Measurements from ENCODE around the gene SLC6A6.

SLC6A6 gene

GRCh38 chr3:14518432-14518802 lies 116.0 kb downstream of the SLC6A6 start:
- no peaks in the 10 kb centered on the region for H3K9me3 ChIP-seq (ENCODE audit: insufficient read depth, low read length, severe bottlenecking)

DNA sequence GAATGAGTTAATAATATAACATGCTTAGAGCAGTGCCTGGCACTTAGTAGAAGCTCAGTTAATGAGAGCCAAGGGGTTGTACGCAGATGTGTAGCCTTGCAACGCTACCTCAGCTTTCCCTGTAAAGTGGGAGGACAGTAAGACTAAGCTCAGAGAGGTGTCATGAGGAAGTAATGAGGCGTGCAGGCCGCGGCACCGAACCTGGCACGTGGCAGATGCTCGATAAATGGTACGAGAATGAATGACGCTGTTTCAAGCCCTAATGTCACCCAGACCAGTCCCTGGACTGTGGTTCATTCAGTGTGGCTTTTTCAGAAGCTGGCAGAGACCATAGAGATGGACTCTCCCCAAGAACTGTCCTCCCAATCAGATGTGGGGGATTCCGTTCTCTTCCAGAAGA lies 116.5 kb downstream of the SLC6A6 start:
- no peak overlapping the region for H3K9ac ChIP-seq (ENCODE audit: low read depth, low read length)
- H3K36me3 ChIP-seq (ENCODE audit: insufficient read depth, low read length), result no peaks in the 10 kb centered on the region
- H3K4me3 ChIP-seq (ENCODE audit: low read depth in 1 of 2, low read length in 2 of 2), result no peak overlapping the region
- DNase-seq (no peak), ATAC-seq (ENCODE audit: insufficient read depth, low read depth) (no peak)
- H3K4me2 ChIP-seq (ENCODE audit: insufficient read depth, low read length), result no peak overlapping the region
- H3K27me3 ChIP-seq (ENCODE audit: insufficient read depth, low read length, poor library complexity), result peaks cover 3% of the 10 kb centered on the region
- H3K79me2 ChIP-seq (ENCODE audit: insufficient read depth, low read length), result no peaks in the 10 kb centered on the region
- no peak overlapping the region for H3K27ac ChIP-seq (ENCODE audit: low read length)
- no peaks in the 10 kb centered on the region; the same call in 1 of the 2 replicates for H4K20me1 ChIP-seq (ENCODE audit: insufficient read depth, low read length)
- no peaks in the 10 kb centered on the region for H3K9me3 ChIP-seq (ENCODE audit: insufficient read depth, low read length, severe bottlenecking)
- no peak overlapping the region for H2AFZ ChIP-seq (ENCODE audit: low read depth, low read length)
- no peaks in the 10 kb centered on the region for H3K4me1 ChIP-seq (ENCODE audit: insufficient read depth, low read length)
- TF ChIP-seq EZH2 (IDR thresholded peaks at IDR 0.05; ENCODE audit: borderline replicate concordance, low read depth, low read length, severe bottlenecking), result no peak
- TF ChIP-seq, protein P1, sequence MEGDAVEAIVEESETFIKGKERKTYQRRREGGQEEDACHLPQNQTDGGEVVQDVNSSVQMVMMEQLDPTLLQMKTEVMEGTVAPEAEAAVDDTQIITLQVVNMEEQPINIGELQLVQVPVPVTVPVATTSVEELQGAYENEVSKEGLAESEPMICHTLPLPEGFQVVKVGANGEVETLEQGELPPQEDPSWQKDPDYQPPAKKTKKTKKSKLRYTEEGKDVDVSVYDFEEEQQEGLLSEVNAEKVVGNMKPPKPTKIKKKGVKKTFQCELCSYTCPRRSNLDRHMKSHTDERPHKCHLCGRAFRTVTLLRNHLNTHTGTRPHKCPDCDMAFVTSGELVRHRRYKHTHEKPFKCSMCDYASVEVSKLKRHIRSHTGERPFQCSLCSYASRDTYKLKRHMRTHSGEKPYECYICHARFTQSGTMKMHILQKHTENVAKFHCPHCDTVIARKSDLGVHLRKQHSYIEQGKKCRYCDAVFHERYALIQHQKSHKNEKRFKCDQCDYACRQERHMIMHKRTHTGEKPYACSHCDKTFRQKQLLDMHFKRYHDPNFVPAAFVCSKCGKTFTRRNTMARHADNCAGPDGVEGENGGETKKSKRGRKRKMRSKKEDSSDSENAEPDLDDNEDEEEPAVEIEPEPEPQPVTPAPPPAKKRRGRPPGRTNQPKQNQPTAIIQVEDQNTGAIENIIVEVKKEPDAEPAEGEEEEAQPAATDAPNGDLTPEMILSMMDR (IDR thresholded peaks at IDR 0.05; ENCODE audit: borderline replicate concordance, extremely low read depth, low read length, poor library complexity, severe bottlenecking), result no peak

More at GRCh38 chr3:14518432-14518802, 116.0 kb downstream of the SLC6A6 start:
- no peak for DNase-seq
- no peaks in the 10 kb centered on the region for H3K79me2 ChIP-seq (ENCODE audit: insufficient read depth, low read length)
- no peak overlapping the region for H3K27ac ChIP-seq (ENCODE audit: low read length)
- H3K4me1 ChIP-seq (ENCODE audit: insufficient read depth, low read length), result no peaks in the 10 kb centered on the region
- TF ChIP-seq, protein P1 (IDR thresholded peaks at IDR 0.05; ENCODE audit: borderline replicate concordance, extremely low read depth, low read length, poor library complexity, severe bottlenecking), result no peak
- no peak for TF ChIP-seq EZH2 (IDR thresholded peaks at IDR 0.05; ENCODE audit: borderline replicate concordance, low read depth, low read length, severe bottlenecking)
- no peak overlapping the region for H3K4me3 ChIP-seq (ENCODE audit: low read depth in 1 of 2, low read length in 2 of 2)
- H4K20me1 ChIP-seq (ENCODE audit: insufficient read depth, low read length), result no peaks in the 10 kb centered on the region; the same call in 1 of the 2 replicates
- no peak overlapping the region for H3K9ac ChIP-seq (ENCODE audit: low read depth, low read length)
- no peak for ATAC-seq (ENCODE audit: insufficient read depth, low read depth)
- no peak overlapping the region for H2AFZ ChIP-seq (ENCODE audit: low read depth, low read length)
- no peaks in the 10 kb centered on the region for H3K36me3 ChIP-seq (ENCODE audit: insufficient read depth, low read length)
- H3K27me3 ChIP-seq (ENCODE audit: insufficient read depth, low read length, poor library complexity), result peaks cover 3% of the 10 kb centered on the region
- no peak overlapping the region for H3K4me2 ChIP-seq (ENCODE audit: insufficient read depth, low read length)

GRCh38 chr3:14519406-14519805 lies 117.0 kb downstream of the SLC6A6 start:
- H4K20me1 ChIP-seq (ENCODE audit: insufficient read depth, low read length), result no peaks in the 10 kb centered on the region; the same call in 1 of the 2 replicates
- no peaks in the 10 kb centered on the region for H3K79me2 ChIP-seq (ENCODE audit: insufficient read depth, low read length)
- no peak overlapping the region for H3K9ac ChIP-seq (ENCODE audit: low read depth, low read length)
- H3K4me1 ChIP-seq (ENCODE audit: insufficient read depth, low read length), result no peaks in the 10 kb centered on the region
- H3K36me3 ChIP-seq (ENCODE audit: insufficient read depth, low read length), result no peaks in the 10 kb centered on the region
- no peak overlapping the region for H2AFZ ChIP-seq (ENCODE audit: low read depth, low read length)
- H3K4me3 ChIP-seq (ENCODE audit: low read depth in 1 of 2, low read length in 2 of 2), result no peak overlapping the region
- no peak for DNase-seq
- peaks cover 3% of the 10 kb centered on the region for H3K27me3 ChIP-seq (ENCODE audit: insufficient read depth, low read length, poor library complexity)
- no peaks in the 10 kb centered on the region for H3K9me3 ChIP-seq (ENCODE audit: insufficient read depth, low read length, severe bottlenecking)
- TF ChIP-seq, protein P1 (IDR thresholded peaks at IDR 0.05; ENCODE audit: borderline replicate concordance, extremely low read depth, low read length, poor library complexity, severe bottlenecking), result no peak
- no peak for ATAC-seq (ENCODE audit: insufficient read depth, low read depth)
- no peak overlapping the region for H3K4me2 ChIP-seq (ENCODE audit: insufficient read depth, low read length)
- no peak overlapping the region for H3K27ac ChIP-seq (ENCODE audit: low read length)

- no peaks in the 10 kb centered on the region for H3K4me1 ChIP-seq (ENCODE audit: insufficient read depth, low read length)
- no peaks in the 10 kb centered on the region for H3K9me3 ChIP-seq (ENCODE audit: insufficient read depth, low read length, severe bottlenecking)
- no peak for DNase-seq
- TF ChIP-seq EZH2 (IDR thresholded peaks at IDR 0.05; ENCODE audit: borderline replicate concordance, low read depth, low read length, severe bottlenecking), result no peak
- TF ChIP-seq, protein P1 (IDR thresholded peaks at IDR 0.05; ENCODE audit: borderline replicate concordance, extremely low read depth, low read length, poor library complexity, severe bottlenecking), result no peak
- no peak overlapping the region for H3K27ac ChIP-seq (ENCODE audit: low read length)
- no peaks in the 10 kb centered on the region; the same call in 1 of the 2 replicates for H4K20me1 ChIP-seq (ENCODE audit: insufficient read depth, low read length)
- H3K4me2 ChIP-seq (ENCODE audit: insufficient read depth, low read length), result no peak overlapping the region
- no peak for ATAC-seq (ENCODE audit: insufficient read depth, low read depth)
- no peak overlapping the region for H2AFZ ChIP-seq (ENCODE audit: low read depth, low read length)
- H3K79me2 ChIP-seq (ENCODE audit: insufficient read depth, low read length), result no peaks in the 10 kb centered on the region
- no peaks in the 10 kb centered on the region for H3K36me3 ChIP-seq (ENCODE audit: insufficient read depth, low read length)
- H3K9ac ChIP-seq (ENCODE audit: low read depth, low read length), result no peak overlapping the region
- peaks cover 3% of the 10 kb centered on the region for H3K27me3 ChIP-seq (ENCODE audit: insufficient read depth, low read length, poor library complexity)
- H3K4me3 ChIP-seq (ENCODE audit: low read depth in 1 of 2, low read length in 2 of 2), result no peak overlapping the region
These were observed 117.7 kb downstream of the SLC6A6 start for GRCh38 chr3:14520149-14520548.
